ENCODE data around the gene ZPLD1.

The ZPLD1 gene

GRCh38 chr3:102466001-102466400 is 31.2 kb downstream of the ZPLD1 start:
- DNase-seq (ENCODE audit: low read depth in 1 of 2, low spot score in 1 of 2), result no peak

GRCh38 chr3:102470066-102470465 is 35.3 kb downstream of the ZPLD1 start:
- no peak for DNase-seq (ENCODE audit: low read depth in 1 of 2, low spot score in 1 of 2)

GRCh38 chr3:102471001-102471400 is 36.2 kb downstream of the ZPLD1 start:
- DNase-seq (ENCODE audit: low read depth in 1 of 2, low spot score in 1 of 2), result no peak

- DNase-seq (ENCODE audit: low read depth in 1 of 2, low spot score in 1 of 2), result no peak
Measured at GRCh38 chr3:102471491-102471890, 36.7 kb downstream of the ZPLD1 start.

GRCh38 chr3:102473648-102474047 is 38.8 kb downstream of the ZPLD1 start:
- DNase-seq (ENCODE audit: low read depth in 1 of 2, low spot score in 1 of 2), result no peak

GRCh38 chr3:102474207-102474606 is 39.4 kb downstream of the ZPLD1 start:
- DNase-seq (ENCODE audit: low read depth in 1 of 2, low spot score in 1 of 2), result no peak

- no peak for DNase-seq (ENCODE audit: low read depth in 1 of 2, low spot score in 1 of 2)
Measured at GRCh38 chr3:102476198-102476597, 41.4 kb downstream of the ZPLD1 start.

GRCh38 chr3:102478160-102478559 is 43.3 kb downstream of the ZPLD1 start:
- no peak for DNase-seq (ENCODE audit: low read depth in 1 of 2, low spot score in 1 of 2)

GRCh38 chr3:102480139-102480538 is 45.3 kb downstream of the ZPLD1 start:
- DNase-seq (ENCODE audit: low read depth in 1 of 2, low spot score in 1 of 2), result no peak

- DNase-seq (ENCODE audit: low read depth in 1 of 2, low spot score in 1 of 2), result no peak
Measured at GRCh38 chr3:102481050-102481449, 46.2 kb downstream of the ZPLD1 start.

GRCh38 chr3:102483556-102483955 is 48.7 kb downstream of the ZPLD1 start:
- DNase-seq (ENCODE audit: low read depth in 1 of 2, low spot score in 1 of 2), result no peak

GRCh38 chr3:102484363-102484762 is 49.5 kb downstream of the ZPLD1 start:
- DNase-seq (ENCODE audit: low read depth in 1 of 2, low spot score in 1 of 2), result no peak

- DNase-seq (ENCODE audit: low read depth in 1 of 2, low spot score in 1 of 2), result no peak
Measured at GRCh38 chr3:102485701-102486100, 50.9 kb downstream of the ZPLD1 start.

- no peak for DNase-seq (ENCODE audit: low read depth in 1 of 2, low spot score in 1 of 2)
Measured at GRCh38 chr3:102488331-102488730, 53.5 kb downstream of the ZPLD1 start.

GRCh38 chr3:102492300-102492699 is 57.5 kb downstream of the ZPLD1 start:
- no peak for DNase-seq (ENCODE audit: low read depth in 1 of 2, low spot score in 1 of 2)

GRCh38 chr3:102497571-102497970 is 62.8 kb downstream of the ZPLD1 start:
- no peak for DNase-seq (ENCODE audit: low read depth in 1 of 2, low spot score in 1 of 2)

GRCh38 chr3:102505542-102505941 is 70.7 kb downstream of the ZPLD1 start:
- no peak for DNase-seq (ENCODE audit: low read depth in 1 of 2, low spot score in 1 of 2)

- DNase-seq (ENCODE audit: low read depth in 1 of 2, low spot score in 1 of 2), result no peak
Measured at GRCh38 chr3:102510663-102511062, 75.8 kb downstream of the ZPLD1 start.

- no peak for DNase-seq (ENCODE audit: low read depth in 1 of 2, low spot score in 1 of 2)
Measured at GRCh38 chr3:102511168-102511567, 76.4 kb downstream of the ZPLD1 start.

- DNase-seq (ENCODE audit: low read depth in 1 of 2, low spot score in 1 of 2), result no peak
Measured at GRCh38 chr3:102511639-102512038, 76.8 kb downstream of the ZPLD1 start.

GRCh38 chr3:102512734-102513504 is 78.1 kb downstream of the ZPLD1 start:
- DNase-seq (ENCODE audit: low read depth in 1 of 2, low spot score in 1 of 2), result no peak

- DNase-seq (ENCODE audit: low read depth in 1 of 2, low spot score in 1 of 2), result no peak
Measured at GRCh38 chr3:102514241-102514640, 79.4 kb downstream of the ZPLD1 start.

- DNase-seq (ENCODE audit: low read depth in 1 of 2, low spot score in 1 of 2), result no peak
Measured at GRCh38 chr3:102521246-102521645, 86.4 kb downstream of the ZPLD1 start.

Measured in stimulated activated CD4-positive, alpha-beta T cell treated with anti-CD3 and anti-CD28 coated beads, Interleukin-15, amount 100 ng/mL, for 1 hour (primary cell).